ENCODE measurements around the gene PARVB.
A peak's percentile ranks its signal among the peaks of the same experiment; 100 is the strongest.

The PARVB gene

GRCh38 chr22:44063462-44064371 is 39.6 kb downstream of the PARVB start:
- no peak for DNase-seq

GRCh38 chr22:44067033-44067432 is 42.9 kb downstream of the PARVB start:
- no peak for DNase-seq

GRCh38 chr22:44067901-44068300 is 43.8 kb downstream of the PARVB start:
- no peak for DNase-seq

GRCh38 chr22:44068422-44069191 is 44.5 kb downstream of the PARVB start:
- DNase-seq: no peak

GRCh38 chr22:44070029-44070428 is 45.9 kb downstream of the PARVB start:
- DNase-seq: no peak

- no peak for DNase-seq
These were observed 47.8 kb downstream of the PARVB start for GRCh38 chr22:44071781-44072326.

GRCh38 chr22:44074337-44074984 is 50.4 kb downstream of the PARVB start:
- DNase-seq: no peak

- no peak for DNase-seq
These were observed 50.9 kb downstream of the PARVB start for GRCh38 chr22:44075022-44075421.

GRCh38 chr22:44075670-44076069 is 51.6 kb downstream of the PARVB start:
- no peak for DNase-seq

- no peak for DNase-seq
These were observed 52.7 kb downstream of the PARVB start for GRCh38 chr22:44076825-44077224.

GRCh38 chr22:44080936-44081861 is 57.1 kb downstream of the PARVB start:
- peak; percentile 38 for DNase-seq

GRCh38 chr22:44082801-44083200 is 58.7 kb downstream of the PARVB start:
- DNase-seq: no peak

- no peak for DNase-seq
These were observed 60.1 kb downstream of the PARVB start for GRCh38 chr22:44084044-44084772.

GRCh38 chr22:44085743-44086270 is 61.7 kb downstream of the PARVB start:
- DNase-seq: peak; percentile 53

- peak; percentile 66 for DNase-seq
These were observed 62.4 kb downstream of the PARVB start for GRCh38 chr22:44086271-44087088.

- DNase-seq: no peak
These were observed 63.0 kb downstream of the PARVB start for GRCh38 chr22:44087089-44087430.

GRCh38 chr22:44088976-44089570 is 65.0 kb downstream of the PARVB start:
- DNase-seq: peak; percentile 6

- DNase-seq: no peak
These were observed 65.8 kb downstream of the PARVB start for GRCh38 chr22:44089717-44090570.

- no peak for DNase-seq
These were observed 66.4 kb downstream of the PARVB start for GRCh38 chr22:44090571-44090905.
